TTC549 (cell line): Measurements from ENCODE around the gene BBS9.
"Not testable (repeated sequence)": the region's sequence is repeated elsewhere in the genome, so short reads cannot be mapped to it uniquely, and the experiment has no call there.

Experiments
- FAIRE-seq: peaks from 2 replicates; lab custom pipeline; 2012; peaks lifted over from hg19 to GRCh38; lab: Jason Lieb, UNC

BBS9 gene

DNA sequence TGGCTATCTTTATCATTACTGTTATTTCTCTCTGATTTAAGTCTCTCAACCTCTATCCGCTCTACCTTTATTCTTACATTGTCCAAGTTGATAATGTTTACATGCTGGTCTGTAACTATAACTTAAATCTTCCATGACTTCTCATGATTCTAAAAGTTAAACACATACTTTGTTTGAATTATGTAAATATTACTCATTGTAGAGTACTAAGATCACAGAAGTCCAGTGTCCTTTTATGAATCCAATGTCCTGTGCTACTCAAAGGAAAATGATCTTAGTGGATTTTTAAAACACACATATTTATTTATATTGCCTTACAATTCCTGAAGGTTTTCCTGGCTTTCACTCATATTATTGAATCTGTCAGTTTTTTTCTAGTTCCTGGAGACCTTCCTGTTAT lies 70.9 kb downstream of the BBS9 start:
- FAIRE-seq: no peak

DNA sequence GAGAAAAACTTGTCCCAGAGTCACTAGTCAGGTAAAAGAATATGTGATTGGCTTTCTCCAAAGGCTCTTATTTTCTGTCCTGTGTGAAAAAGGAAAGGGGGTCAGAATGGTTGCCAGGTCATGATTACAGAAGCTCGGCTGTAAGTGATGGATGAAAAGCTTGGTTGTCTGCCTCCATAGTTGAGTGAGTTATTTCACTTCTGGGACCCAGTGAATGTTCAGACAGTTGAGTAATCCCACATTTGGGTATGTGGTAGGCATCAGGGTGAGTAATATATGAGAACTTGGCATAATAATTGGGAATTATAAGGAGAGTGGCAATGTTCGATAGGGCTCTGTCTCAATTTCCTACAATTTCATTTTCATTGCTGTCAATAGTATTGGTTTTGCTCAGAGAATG lies 72.5 kb downstream of the BBS9 start:
- no peak for FAIRE-seq

DNA sequence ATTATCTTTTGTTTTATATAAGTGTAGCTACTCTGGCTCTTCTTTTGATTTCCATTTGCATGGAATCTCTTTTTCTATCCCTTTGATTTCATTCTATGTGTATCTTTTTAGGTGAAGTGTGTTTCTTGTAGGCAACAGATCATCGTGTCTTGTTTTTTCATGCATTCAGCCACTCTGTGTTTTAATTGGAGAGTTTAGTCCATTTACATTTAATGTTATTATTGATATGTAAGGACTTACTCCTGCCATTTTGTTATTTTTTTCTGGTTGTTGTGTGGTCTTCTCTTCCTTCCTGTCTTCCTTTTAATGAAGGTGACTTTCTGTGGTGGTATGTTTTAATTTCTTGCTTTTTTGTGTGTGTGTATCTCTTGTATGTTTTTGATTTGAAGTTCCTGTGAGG lies 81.6 kb downstream of the BBS9 start:
- FAIRE-seq: no peak

DNA sequence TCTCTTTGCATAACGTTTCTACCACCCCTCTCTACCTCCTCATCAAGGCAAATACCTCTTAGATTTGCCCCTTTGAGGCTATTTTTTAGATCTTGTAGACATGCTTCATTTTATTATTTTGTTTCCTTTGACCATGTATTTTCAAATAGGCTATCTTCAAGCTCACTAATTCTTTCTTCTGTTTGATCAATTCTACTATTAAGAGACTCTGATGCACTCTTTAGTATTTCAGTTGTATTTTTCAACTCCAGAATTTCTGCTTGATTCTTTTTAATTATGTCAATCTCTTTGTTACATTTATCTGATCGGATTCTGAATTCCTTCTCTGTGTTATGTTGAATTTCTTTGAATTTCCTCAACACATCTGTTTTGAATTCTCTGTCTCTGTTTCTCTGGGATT lies 82.8 kb downstream of the BBS9 start:
- FAIRE-seq: no peak

DNA sequence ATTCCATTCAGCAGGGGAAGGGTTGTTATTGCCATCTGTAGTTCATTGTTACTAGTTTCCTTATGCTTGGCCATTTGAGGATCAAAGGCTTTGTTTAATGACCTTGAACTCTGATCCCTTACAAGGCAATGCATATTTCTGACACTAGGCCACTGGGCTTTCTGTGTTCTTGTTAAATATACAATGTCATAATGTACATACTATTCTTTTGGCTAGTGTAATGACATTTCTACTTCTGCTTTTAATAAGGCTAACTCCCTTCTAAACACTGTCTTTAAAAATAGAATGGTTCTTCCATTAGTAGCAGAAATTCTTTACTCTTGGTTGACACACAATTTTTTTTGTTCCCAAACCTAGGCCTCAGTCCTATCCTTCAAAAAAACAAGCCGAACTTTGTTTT lies 86.6 kb downstream of the BBS9 start:
- no peak for FAIRE-seq

DNA sequence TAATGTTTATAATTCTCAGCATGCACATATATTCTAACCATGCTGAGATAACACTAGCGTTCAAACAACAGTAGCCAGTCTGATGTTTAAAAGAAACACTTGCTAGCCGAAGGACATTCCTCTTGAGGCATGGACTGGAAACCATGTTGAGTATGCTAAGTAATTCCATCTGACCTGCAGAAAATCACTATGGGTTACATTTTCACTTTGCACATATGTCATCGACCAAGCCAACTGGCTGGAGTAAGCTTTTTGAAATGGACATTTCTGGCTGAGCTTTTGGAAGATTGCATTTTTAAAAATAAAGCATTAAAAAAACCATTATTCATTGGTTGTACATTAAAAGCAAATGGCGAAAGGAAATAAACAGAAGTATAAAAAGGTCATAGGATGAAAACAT lies 88.2 kb downstream of the BBS9 start:
- no peak for FAIRE-seq

DNA sequence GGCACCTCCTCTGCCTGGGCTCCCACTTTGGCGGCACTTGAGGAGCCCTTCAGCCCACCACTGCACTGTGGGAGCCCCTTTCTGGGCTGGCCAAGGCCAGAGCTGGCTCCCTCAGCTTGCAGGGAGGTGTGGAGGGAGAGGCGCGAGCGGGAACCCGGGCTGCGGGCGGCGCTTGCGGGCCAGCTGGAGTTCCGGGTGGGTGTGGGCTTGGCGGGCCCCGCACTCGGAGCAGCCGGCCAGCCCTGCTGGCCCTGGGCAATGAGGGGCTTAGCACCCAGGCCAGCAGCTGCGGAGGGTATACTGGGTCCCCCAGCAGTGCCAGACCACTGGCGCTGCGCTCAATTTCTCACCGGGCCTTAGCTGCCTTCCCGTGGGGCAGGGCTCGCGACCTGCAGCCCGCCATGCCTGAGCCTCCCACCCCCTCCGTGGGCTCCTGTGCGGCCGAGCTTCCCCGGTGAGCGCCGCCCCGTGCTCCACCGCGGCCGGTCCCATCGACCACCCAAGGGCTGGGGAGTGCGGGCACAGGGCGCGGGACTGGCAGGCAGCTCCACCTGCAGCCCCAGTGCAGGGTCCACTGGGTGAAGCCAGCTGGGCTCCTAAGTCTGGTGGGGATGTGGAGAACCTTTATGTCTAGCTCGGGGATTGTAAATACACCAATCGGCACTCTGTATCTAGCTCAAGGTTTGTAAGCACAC lies 89.6 kb downstream of the BBS9 start:
- not testable (repeated sequence) for FAIRE-seq

DNA sequence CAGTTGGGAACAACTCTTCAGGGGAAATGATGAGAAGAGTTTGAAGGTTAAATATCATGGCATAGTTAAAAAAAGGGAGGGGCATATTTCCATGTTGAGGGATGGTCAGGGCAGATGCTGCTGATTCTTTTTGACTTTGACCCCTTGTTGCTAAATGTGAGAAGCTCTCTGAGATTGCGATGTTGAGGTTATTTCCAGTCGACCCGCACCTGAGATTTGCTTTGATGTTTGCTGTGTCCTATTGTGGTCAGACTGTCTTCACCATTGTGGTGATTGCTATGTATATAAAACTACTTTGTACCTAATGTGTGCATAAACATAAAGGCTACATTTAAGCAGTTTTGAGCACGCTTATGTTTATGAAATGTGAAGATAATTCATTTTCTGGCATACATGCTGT lies 90.9 kb downstream of the BBS9 start:
- no peak for FAIRE-seq

DNA sequence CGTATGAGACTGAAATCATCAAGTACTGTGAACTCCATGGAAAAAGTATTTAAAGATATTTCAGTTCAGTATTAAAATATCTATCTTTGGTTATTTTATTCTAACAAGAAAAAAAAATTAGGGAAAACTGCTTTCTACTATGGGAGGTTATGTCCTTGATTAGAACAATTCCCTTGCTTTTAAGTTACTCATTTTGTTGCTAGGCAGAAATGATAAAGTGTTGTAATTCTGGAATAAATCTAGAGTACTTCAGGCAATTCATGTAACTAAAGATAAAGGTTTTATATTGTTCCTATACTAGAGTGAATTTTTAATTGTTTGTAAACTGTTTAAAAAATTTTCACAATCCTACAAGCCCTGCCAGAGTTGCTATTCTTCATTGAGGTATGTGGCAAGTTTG lies 92.0 kb downstream of the BBS9 start:
- FAIRE-seq: no peak

DNA sequence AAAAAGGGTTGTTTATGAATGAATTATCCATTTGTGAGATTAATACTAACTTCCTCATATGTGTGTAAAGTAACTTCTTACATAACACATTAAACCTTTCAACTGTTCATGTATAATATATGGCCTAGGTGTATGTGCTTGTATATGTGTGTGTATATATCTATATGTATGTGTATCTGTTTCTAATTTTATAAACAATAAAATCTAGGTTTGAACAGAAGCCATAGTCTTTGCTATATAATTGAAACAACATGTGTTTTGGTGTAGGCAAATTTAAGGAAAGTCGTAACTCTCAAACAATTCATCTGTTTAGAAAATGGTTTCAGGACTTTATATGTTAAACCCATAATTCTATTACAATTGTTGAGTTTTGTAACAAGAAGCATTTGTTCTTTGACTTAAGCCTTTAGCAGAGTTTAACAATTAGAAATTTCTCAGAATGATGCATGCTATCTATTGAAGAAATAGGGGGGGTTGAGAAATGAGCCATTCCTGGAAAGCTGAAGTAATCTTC lies 103.3 kb downstream of the BBS9 start:
- FAIRE-seq: no peak

DNA sequence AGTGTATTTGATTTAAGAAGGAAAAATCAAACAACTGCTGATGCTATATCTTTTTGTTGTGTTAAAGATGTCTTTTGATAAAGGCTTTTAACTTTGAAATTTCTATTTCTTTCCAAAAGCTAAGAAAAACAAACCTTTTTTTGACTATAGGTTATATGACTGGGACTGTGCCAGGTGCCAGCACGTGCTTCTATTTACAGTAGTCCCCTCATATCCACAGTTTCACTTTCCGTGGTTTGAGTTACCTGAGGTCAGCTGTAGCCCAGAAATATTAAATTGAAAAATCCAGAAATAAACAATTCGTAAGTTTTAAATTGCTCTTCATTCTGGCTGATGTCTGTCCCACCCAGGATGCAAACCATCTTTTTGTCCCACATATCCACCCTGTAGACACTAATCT lies 104.3 kb downstream of the BBS9 start:
- no peak for FAIRE-seq

DNA sequence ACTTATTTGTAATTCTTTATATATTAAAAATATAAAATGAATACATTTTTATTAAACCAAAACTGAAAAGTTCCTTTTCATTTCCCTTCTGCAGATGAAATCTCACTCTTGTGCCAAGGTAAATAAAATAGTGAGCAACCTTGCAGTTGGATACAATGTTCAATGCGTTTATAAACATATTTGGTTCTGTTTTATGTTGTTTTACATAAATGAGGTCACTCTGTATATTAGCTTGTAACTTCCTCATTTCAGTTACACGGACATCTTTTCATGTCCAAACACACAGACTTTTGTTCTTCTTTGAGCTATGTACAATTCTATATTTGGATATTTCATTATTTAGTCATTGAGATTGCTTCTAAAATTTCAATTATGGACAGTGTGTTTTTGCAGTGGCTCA lies 107.7 kb downstream of the BBS9 start:
- FAIRE-seq: no peak

DNA sequence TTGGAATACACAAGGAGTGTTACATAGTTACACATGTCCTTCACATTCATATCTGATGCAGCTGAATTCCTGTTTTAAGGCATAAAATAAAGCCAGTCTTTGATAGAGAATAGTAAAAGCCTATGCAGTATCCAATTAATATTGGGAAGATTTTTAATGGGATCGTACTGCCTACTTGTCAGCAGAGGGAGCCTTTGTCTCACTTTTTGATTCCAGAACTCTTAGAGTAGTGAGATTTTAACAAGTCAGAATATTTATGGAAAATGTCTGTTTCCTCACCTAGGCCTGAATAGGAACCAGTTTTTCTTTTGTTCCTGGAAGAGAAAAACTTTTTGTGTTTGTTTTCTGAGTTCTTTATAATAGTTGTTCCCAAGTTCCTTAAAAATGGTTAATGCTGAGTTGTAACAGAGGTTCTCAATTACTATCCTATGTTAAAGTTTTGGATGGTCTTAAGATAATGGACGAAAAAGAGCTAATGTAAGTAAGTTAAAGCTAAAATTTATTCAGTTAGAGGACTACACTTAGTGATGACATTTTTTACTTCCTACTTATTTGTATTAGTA lies 114.0 kb downstream of the BBS9 start:
- FAIRE-seq: peak; percentile 69

DNA sequence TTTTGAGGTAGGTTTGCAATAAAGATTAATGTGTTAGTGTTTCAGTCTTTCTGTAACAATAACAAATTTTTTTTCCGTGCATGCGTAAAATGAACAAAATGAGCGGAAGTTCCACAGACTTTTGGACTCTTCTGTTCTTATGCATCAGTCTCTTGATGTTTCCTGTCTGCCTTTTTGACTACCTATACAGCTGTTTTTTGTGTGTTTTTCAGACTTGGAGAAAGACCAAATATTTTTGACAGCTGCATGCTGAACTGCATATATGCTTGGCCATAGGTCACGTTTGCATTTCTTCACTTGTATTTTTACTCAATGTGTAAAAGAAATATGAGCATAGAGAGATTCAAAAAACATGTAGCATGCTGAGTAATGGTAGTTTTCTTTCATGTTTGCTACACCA lies 119.3 kb downstream of the BBS9 start:
- no peak for FAIRE-seq

DNA sequence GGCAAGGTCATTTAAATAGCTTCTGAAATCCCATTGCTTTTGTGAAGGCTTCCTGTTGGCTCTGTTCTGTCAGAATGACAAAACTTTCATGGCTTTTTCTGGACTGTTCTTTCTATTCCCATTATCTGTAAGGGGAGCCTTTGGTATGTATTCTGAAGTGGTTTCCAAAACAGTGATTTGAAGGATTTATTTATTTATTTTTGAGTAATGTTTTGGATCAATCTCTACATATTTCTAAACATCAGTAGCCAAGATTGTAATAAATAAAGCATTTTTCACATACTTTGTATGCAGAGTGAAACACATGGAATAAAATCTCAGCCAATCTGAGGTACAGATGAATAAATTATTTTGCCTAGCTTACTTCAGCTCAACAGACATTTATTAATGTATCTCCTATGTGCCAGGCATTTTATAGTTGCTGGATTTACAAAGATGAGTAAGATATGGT lies 121.1 kb downstream of the BBS9 start:
- no peak for FAIRE-seq

DNA sequence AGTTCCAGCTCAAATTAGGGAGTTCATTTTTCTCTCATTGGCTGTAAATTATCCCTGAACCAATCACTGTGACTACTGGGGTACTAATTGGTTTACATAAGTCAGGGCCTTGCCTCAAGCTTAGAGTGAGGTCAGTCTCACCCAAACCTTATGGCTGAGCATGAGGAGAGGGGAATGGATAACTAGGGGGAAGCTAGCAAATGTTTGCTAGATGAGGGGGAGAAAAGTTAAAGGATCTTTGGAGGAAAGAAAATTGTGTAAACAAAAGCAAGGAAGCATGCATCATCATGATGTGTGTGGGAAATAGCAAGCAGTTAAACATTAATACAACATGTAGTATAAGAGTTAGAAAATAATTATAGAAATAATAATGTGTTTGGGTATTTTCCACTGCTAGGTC lies 121.9 kb downstream of the BBS9 start:
- FAIRE-seq: no peak

DNA sequence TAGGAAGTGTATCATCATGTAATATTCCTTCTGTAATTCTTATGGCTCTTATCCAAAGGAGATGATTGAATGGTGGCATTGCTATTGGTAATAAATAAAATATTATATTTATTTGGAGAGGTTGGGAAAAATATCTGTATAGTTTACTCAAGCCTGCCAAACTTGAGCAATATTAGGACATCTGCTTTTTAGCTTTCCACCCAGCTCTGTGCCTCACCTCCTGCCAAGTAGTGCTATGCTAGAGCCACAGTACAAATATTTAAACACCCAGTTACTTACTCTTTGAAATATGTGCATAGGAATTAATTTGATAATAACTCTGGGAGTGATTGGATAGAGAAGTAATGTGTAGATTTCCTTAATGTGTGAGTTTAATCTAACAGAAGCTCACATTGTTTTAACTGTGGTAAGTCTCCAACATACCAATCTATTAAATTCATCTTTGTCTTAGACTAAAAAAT lies 129.2 kb downstream of the BBS9 start:
- FAIRE-seq: no peak

DNA sequence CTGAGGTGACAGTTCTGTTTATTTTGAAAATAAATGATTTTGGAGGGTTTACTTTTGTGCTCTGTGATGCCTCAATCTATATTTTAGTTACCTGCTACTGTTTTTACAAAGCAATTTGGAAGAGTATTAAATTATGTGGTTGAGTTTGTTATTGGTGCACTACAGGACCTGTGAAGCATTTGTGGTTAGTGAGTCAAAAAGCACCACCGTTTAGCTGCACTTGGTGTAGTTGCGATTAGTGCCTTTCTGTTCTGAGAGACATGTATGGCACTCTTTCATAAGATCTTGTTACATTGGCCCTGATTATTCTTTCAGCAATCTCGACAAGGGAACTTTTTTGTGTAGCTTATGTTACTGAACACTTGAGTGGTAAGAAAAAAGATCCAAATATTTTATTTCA lies 132.2 kb downstream of the BBS9 start:
- no peak for FAIRE-seq

DNA sequence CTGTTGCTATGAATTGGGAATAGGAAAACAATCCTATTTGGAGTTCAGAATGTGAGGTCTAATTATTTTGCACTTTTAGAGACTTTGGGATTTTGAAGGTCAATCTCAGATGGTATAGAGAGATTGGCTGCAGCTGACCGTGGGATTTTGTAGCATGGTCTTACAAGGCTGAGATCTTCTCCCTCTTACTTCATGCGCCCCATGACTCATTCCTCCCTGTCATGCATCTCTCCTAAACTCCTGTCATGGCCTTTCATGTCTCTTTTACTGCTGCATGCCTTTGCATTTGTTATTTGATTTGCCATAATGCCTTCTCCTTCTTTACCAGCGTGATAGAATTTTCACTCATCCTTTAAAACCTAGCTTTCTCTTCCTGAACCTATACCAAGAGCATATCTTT lies 133.1 kb downstream of the BBS9 start:
- FAIRE-seq: no peak

DNA sequence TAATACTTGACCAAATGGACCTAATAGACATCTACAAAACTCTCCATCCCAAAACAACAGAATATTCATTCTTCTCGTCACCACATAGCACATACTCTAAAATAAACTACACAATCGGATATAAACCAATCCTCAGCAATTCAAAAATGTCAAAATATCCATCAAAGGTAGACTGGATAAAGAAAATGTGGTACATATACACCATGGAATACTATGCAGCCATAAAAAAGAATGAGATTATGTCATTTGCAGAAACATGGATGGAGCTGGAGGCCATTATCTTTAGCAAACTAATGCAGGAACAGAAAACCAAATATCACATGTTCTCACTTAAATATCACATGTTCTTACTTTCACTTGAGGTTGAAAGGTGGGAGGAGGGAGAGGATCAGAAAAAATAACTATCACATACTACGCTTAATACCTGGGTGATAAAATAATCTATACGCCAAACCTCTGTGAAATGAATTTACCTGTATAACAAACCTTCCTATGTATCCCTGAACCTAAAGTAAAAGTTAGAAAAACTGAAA lies 142.5 kb downstream of the BBS9 start:
- not testable (repeated sequence) for FAIRE-seq

DNA sequence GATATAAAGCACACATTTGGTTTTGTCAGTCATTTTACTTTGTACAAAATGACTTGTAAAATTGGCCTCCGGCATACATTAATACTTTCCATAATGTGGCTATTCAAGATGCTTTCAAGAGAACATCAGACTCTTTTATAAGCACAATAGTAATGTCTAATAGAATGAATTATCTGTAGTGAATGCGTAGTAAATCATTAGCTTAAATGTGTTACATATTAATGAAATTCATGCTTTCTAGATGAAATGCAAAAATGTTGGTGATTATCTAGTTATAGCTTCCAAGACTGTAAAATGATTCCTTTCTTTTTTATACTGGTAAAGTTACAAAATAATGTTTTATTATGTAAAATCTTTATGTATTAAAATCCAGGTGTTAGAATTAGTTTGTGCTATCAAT lies 144.0 kb downstream of the BBS9 start:
- no peak for FAIRE-seq

DNA sequence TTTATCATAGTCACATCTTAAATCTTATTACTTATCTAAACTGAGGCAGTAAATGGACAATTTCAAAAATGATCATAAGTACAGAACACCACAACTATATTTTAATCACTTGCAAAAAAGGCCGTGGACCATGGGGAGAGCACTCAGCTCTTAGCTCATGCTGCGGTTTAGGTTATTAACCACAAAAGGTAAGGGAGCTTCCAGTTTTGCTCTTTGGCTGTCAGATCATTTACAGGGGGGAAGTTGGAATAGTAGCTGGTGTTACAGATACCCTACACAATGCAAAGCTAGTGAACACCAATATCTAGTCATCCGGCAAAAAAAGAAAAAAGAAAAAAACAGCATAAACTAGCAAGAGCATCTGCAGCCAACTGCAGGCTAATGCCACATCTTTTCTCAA lies 147.0 kb downstream of the BBS9 start:
- no peak for FAIRE-seq

DNA sequence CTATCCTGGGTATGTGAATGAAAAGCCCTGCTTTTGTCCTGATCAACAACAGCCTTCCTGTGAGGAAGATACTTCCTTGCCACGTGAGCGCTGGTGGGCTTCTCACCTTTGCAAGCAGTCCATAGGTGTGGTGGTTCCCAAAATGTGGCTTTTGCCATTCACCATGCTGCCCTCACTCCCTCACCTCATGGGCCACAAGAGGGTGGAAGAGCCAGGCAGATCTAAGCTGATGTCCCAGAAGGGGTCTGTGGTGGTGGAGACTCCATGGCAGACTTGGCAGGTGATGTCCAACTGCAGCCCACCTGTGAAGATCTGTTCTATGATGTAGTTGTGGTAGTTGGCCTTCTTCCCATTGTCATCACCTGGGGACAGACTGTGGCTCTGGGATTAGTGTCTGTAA lies 147.4 kb downstream of the BBS9 start:
- no peak for FAIRE-seq

DNA sequence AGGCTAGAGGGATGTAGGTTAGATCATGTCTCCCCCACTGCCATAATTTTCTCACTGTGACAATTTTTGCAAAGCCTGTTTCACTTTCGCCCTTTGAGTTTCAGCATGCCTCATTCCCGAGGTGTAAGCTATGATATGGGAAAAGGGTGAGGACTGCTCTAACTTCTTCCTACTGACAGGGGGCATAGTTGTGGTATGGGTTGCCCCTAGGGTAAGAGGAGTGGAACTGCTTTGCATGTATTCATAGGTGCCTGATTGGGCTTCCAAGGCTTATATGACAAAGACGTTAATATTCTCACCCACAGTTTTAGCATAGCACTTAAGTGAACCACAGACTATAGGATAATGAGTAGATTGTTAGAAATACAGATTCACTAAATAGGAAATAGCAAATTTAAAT lies 148.7 kb downstream of the BBS9 start:
- FAIRE-seq: no peak
